D721Med (cell line): ENCODE data around the gene ST3GAL3.

Experiments used
- DNase-seq: peaks from one replicate; pipeline ENCODE4 v3.0.0; 2011; ENCODE audit warnings: low spot score; ENCODE audit not compliant: insufficient read length
- FAIRE-seq: peaks from 2 replicates; lab custom pipeline; 2011; peaks lifted over from hg19 to GRCh38; lab: Jason Lieb, UNC
- CTCF ChIP-seq: IDR thresholded peaks from 2 replicates; pipeline ENCODE4 v1.5.1; 2012; ENCODE audit warnings: mild to moderate bottlenecking, control low read depth; ENCODE audit not compliant: insufficient read depth; ENCODE audit errors: missing control alignments

Gene ST3GAL3

DNA sequence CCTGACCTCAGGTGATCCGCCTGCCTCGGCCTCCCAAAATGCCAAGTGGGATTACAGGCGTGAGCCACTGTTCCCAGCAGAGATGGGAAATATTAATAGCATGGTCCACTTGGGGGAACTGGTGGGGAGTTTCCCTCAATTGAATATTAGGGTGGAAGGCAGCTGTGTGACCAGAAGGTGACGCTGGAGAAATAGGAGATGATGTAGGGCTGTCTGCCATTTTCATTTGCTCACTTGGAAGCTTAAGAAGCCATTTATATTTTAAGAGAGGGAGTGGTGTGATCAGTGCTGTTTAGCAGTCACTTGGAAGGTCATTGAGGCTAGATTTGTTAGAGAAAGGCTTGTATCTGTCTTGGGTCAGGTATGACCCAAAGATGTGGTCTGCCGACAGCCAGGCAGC lies 37.5 kb upstream of the ST3GAL3 start:
- no peak for DNase-seq
- FAIRE-seq, result no peak
- no peak for TF ChIP-seq CTCF

DNA sequence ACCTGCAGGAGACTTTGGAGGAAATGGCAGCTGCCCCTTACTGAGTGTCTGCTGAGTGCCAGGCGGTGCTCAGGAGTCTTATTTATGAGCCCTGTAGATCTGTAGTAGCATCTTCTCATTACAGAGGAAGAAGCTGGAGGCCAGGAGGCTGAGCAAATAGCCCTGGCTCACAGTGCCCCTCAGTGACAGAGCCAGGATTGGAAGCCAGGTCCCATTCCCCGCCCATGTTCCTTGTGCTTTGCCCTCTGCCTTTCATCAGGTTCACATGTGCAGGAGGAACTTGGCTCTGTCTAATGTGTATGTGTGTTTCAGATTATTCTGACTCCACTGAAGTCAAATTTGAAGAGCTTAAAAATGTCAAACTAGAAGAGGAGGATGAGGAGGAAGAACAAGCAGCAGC lies 36.1 kb upstream of the ST3GAL3 start:
- FAIRE-seq (no peak), DNase-seq (no peak)
- no peak for TF ChIP-seq CTCF

- FAIRE-seq (no peak), DNase-seq (no peak)
- no peak for TF ChIP-seq CTCF
These were observed 35.6 kb upstream of the ST3GAL3 start for GRCh38 chr1:43671626-43672330.

DNA sequence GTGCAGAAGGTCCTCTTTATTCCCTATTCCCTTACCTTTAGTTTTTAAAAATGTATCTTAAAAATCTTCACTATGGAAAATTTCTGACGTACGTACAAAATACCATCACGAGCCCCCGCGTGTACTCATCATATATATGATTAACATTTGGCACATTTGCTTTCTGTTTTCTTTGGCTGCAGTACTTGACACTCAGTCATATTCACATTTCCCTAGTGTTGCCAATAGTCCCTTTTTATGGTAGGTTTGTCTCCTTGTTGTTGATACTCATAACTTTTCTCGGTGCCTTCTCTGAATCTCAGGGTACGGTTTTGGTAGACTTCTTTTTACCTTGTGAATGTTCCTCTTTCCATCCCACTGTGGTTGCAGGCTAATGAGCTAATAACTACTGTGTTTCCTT lies 34.1 kb upstream of the ST3GAL3 start:
- FAIRE-seq (no peak), DNase-seq (no peak)
- TF ChIP-seq CTCF, result no peak

DNA sequence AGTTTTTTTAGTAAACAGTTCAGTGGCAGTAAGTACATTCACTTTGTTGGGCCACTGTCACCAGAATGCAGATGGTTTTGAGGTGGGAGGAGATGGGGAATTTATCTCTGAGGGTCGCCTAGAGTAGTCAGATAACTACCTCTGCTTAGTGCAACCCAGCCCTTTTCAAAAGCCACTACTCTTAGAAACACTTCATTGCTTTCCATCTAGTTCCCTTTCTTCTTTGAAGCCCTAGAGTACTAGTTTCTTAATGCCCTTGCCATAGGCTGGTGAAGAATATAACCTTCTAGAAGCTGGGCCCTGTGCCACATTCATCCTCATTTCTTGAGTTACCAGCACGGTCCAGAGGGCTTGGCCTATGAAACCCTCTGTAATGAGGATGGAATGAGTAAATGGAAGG lies 28.4 kb upstream of the ST3GAL3 start:
- DNase-seq (no peak), FAIRE-seq (no peak)
- no peak for TF ChIP-seq CTCF

DNA sequence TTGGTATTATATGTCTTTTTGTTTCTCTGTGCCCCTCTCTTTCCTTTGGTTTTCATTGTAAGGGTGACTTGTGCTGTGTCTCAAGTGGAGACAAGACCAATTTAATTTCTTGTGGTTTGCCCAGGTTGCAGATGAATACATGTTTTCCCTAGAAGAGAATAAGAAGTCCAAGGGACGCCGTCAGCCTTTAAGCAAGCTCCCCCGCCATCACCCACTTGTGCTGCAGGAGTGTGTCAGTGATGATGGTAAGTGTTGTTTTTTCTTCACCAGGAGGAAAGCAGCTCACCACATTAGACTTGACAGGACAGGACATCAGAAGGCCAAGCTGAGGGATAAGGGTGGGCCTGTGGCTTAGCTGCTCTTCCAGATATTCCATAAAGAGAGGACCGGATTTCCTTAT lies 23.8 kb upstream of the ST3GAL3 start:
- TF ChIP-seq CTCF, result no peak
- FAIRE-seq (no peak), DNase-seq (no peak)

DNA sequence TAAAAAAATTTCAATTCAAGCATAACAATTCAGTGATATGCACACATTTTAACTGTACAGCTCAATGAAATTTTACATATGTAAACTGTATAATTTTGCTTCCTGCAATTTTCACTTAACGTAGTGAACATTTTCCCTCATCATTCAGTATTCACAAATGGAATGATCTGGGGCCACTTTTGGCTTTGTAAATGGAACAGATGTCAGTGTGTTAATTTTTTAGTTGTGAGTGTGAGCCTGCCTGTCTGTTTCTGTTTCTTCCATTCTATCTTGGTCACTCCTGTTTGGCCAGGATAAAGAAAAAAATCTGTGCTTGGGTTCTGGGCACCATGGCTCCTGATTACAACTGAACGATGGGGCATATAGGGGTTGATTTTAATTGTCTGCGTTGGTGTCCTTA lies 20.5 kb upstream of the ST3GAL3 start:
- no peak for TF ChIP-seq CTCF
- FAIRE-seq (no peak), DNase-seq (no peak)
